NB4 (cell line): ENCODE measurements around the gene PPIF.
A peak's percentile ranks its signal among the peaks of the same experiment; 100 is the strongest.

Source experiments
- DNase-seq: peaks from one replicate; pipeline ENCODE4 v3.0.0; 2010; ENCODE audit warnings: low read depth
- H3K4me3 ChIP-seq: one replicate; pipeline ENCODE4 v1.5.1; 2011; ENCODE audit warnings: mild to moderate bottlenecking, low read depth, low read length, moderate library complexity
- CTCF ChIP-seq: IDR thresholded peaks from one replicate; pipeline ENCODE4 v1.5.1; 2012; ENCODE audit warnings: low read depth, low read length
- MAX ChIP-seq: IDR thresholded peaks from 2 replicates; pipeline ENCODE4 v1.6.1; 2011; ENCODE audit warnings: low read depth, low read length
- MYC ChIP-seq: IDR thresholded peaks from 2 replicates; pipeline ENCODE4 v1.6.1; 2011; ENCODE audit warnings: low read depth, low read length
- POLR2A ChIP-seq: IDR thresholded peaks from 2 replicates; pipeline ENCODE4 v1.6.1; 2011; ENCODE audit warnings: mild to moderate bottlenecking; ENCODE audit not compliant: insufficient read length; ENCODE audit errors: extremely low read depth

The PPIF gene

DNA sequence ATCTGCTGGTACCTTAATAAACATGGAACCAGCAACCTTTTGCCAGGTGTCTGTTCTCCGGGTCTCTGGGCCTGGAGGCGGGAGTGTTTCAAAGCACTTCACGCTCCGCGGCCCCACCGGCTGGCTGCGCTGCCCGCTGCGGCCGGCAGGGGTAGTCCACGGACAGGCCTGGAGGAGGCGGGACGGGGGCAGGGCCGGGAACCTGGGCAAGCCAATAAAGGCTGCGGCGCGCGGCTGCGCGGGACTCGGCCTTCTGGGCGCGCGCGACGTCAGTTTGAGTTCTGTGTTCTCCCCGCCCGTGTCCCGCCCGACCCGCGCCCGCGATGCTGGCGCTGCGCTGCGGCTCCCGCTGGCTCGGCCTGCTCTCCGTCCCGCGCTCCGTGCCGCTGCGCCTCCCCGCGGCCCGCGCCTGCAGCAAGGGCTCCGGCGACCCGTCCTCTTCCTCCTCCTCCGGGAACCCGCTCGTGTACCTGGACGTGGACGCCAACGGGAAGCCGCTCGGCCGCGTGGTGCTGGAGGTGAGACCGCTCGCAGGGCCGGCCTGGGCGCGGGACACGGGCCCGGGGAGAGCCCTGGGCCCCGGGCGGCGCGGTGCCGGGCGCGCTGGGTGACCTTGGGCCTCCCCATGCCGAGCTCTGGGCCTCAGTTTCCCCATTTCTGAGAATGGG is at the start of gene PPIF:
Gene PPIF, plus strand, starts transcription at position 244 of the 668 bp plus-strand sequence. Its CDS starts 80 bp downstream, at position 324.
- peak; percentile 94 for TF ChIP-seq POLR2A
- no peak; the same call in 1 of the 2 replicates for TF ChIP-seq MYC
- TF ChIP-seq CTCF, result peak; percentile 78

GRCh38 chr10:79298403-79299244 is 48.6 kb upstream of the PPIF start:
- peak; percentile 90 for DNase-seq
- TF ChIP-seq MYC (0 out of 2 replicates have a peak, but pooled peaks have one; percentile 13), CTCF (no peak)
- no peak overlapping the region for H3K4me3 ChIP-seq

More for the DNA sequence above, at the start of gene PPIF:
- DNase-seq, result peak; percentile 96
- peak within 1 kb of the TSS; percentile 94 for H3K4me3 ChIP-seq

DNA sequence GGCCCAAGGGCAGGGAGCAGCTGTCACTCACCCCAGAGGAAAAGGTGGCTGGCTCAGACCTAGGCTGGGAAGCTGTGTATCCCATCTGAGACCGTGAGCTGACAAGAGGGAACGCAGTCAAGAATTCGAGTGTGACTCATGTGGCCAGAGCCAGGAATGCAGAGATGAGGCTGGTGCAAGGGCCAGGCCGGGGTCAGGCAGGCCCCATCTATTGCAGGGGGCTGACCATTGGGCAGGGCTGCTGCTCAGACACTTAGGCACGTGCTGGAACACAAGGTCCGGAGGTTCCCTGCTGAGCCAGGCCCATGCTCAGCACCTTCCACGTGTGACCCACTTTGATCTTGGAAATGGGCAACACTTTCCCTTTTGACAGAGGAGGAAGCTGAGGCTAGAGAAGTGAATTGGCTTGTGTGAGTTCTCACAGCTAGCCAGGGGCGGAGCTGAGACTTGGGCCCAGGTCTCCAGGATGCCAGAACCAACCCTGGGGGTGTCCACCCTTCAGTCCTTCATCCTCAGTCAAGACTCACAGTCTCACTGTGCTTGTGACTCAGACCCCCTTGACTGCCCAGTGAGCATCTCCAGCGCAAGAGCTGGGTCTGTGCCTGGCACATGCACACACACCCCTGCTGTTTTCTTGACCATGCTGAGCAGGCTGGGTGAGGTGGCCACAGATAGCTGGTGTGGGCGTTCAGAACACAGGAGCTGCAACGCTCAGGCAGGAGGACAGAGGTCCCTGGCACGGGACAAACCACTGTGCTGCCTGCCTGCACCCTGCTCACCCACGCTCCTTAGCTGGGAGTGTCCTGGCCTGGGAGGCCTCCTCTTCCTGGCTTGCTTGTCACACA is 47.6 kb upstream of the PPIF start:
- no peak for TF ChIP-seq CTCF
- TF ChIP-seq MYC, result no peak
- TF ChIP-seq MAX, result no peak
- TF ChIP-seq POLR2A, result no peak
- H3K4me3 ChIP-seq, result no peak overlapping the region
- no peak for DNase-seq

DNA sequence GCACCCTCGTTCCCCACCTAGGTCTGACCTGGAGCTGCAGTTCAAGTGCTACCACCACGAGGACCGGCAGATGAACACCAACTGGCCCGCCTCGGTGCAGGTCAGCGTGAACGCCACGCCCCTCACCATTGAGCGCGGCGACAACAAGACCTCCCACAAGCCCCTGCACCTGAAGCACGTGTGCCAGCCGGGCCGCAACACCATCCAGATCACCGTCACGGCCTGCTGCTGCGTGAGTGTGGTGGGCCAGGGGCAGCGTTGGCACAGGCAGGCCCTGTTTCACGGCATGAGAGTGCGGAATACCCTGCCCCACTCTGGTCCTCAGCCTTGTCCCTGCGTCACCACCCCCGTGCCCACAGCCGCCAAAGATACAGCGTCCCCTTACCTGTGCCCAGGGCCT is 46.6 kb upstream of the PPIF start:
- H3K4me3 ChIP-seq, result no peak overlapping the region
- DNase-seq, result no peak
- TF ChIP-seq CTCF (no peak), POLR2A (no peak), MAX (no peak), MYC (no peak)

- H3K4me3 ChIP-seq, result no peak overlapping the region
- DNase-seq, result no peak
- TF ChIP-seq POLR2A (no peak), MAX (no peak), MYC (no peak), CTCF (no peak)
These were observed 45.3 kb upstream of the PPIF start for GRCh38 chr10:79301754-79302530.
